ENCODE results near the gene FAM3A.
A peak's percentile ranks its signal among the peaks of the same experiment; 100 is the strongest.

Gene FAM3A

DNA sequence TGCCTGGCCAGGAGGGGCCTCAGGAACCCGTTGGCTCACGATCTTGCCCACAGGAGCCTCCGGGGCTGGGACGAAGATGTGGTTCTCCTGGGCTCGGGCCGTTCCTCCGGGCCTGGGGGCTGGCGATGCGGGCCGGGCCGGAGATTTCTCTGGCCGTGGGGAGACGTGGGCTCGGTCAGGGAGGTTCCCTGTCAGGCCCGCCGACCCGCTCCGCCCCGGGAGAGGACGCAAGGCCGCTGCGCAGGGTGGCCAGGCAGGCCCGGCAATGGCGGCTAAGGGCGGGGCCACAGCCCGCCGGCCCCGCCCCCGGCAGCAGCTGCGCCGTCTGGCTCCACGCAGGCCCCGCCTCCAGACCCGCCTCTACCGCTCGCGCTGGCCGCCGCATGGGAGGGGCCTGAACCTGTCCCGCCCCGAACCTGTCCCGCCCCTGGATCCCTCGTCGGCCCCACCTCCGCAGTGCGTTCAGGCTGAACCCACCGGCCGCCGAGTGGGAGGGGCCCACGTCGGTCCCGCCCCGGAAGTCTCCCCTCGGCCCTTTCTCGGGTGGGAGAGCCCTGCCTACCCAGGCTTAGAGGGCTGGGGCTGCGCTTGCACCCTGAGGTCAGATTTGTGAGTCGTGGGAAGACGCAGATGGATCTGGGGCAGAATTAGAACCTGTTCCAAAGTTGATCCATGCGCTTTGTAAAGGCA, at the start of gene FAM3A (continued):
- TF ChIP-seq ZNF777 (tag by site-specific recombination; IDR thresholded peaks at IDR 0.05; ENCODE audit: borderline replicate concordance) (no peak), ZNF548 (tag by site-specific recombination; IDR thresholded peaks at IDR 0.05) (no peak), ZNF560 (tag by site-specific recombination; IDR thresholded peaks at IDR 0.05; ENCODE audit: borderline replicate concordance) (no peak), ZNF404 (tag by site-specific recombination; IDR thresholded peaks at IDR 0.05) (no peak), ZNF629 (tag by site-specific recombination; IDR thresholded peaks at IDR 0.05) (no peak), ZNF660 (tag by site-specific recombination; IDR thresholded peaks at IDR 0.05) (0 out of 2 replicates have a peak, but pooled peaks have one; percentile 34), TCF7L2 (IDR thresholded peaks at IDR 0.05; ENCODE audit: borderline replicate concordance, low read depth, low read length) (no peak), ZBTB7A (tag by site-specific recombination; IDR thresholded peaks at IDR 0.05; ENCODE audit: low read depth) (no peak), ZBTB48 (tag by site-specific recombination; IDR thresholded peaks at IDR 0.05) (peak; percentile 49; the same call in 1 of the 2 replicates), SP7 (tag by site-specific recombination; IDR thresholded peaks at IDR 0.05) (no peak), SCRT2 (tag by site-specific recombination; IDR thresholded peaks at IDR 0.05) (no peak), ZNF776 (tag by site-specific recombination; IDR thresholded peaks at IDR 0.05; ENCODE audit: borderline replicate concordance) (no peak), REPIN1 (tag by site-specific recombination; IDR thresholded peaks at IDR 0.05; ENCODE audit: low read depth) (no peak), ZNF610 (tag by site-specific recombination; IDR thresholded peaks at IDR 0.05; ENCODE audit: borderline replicate concordance) (no peak), ZNF664 (tag by site-specific recombination; IDR thresholded peaks at IDR 0.05) (no peak), ZNF76 (tag by site-specific recombination; IDR thresholded peaks at IDR 0.05; ENCODE audit: borderline replicate concordance, low read depth) (no peak), ZNF292 (tag by site-specific recombination; IDR thresholded peaks at IDR 0.05; ENCODE audit: borderline replicate concordance, low read depth) (no peak), ZNF768 (tag by site-specific recombination; IDR thresholded peaks at IDR 0.05) (no peak), IKZF3 (tag by site-specific recombination; IDR thresholded peaks at IDR 0.05) (no peak), ZNF138 (tag by site-specific recombination; IDR thresholded peaks at IDR 0.05; ENCODE audit: borderline replicate concordance) (no peak), EGR2 (tag by site-specific recombination; IDR thresholded peaks at IDR 0.05; ENCODE audit: low read depth) (peak; percentile 47; the same call in 1 of the 2 replicates), ZNF121 (tag by site-specific recombination; IDR thresholded peaks at IDR 0.05) (no peak)
- TF ChIP-seq, protein P1, sequence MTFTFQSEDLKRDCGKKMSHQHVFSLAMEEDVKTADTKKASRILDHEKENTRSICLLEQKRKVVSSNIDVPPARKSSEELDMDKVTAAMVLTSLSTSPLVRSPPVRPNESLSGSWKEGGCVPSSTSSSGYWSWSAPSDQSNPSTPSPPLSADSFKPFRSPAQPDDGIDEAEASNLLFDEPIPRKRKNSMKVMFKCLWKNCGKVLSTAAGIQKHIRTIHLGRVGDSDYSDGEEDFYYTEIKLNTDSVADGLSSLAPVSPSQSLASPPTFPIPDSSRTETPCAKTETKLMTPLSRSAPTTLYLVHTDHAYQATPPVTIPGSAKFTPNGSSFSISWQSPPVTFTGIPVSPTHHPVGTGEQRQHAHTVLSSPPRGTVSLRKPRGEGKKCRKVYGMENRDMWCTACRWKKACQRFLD (tag by site-specific recombination; IDR thresholded peaks at IDR 0.05), result no peak
- TF ChIP-seq, protein P2, sequence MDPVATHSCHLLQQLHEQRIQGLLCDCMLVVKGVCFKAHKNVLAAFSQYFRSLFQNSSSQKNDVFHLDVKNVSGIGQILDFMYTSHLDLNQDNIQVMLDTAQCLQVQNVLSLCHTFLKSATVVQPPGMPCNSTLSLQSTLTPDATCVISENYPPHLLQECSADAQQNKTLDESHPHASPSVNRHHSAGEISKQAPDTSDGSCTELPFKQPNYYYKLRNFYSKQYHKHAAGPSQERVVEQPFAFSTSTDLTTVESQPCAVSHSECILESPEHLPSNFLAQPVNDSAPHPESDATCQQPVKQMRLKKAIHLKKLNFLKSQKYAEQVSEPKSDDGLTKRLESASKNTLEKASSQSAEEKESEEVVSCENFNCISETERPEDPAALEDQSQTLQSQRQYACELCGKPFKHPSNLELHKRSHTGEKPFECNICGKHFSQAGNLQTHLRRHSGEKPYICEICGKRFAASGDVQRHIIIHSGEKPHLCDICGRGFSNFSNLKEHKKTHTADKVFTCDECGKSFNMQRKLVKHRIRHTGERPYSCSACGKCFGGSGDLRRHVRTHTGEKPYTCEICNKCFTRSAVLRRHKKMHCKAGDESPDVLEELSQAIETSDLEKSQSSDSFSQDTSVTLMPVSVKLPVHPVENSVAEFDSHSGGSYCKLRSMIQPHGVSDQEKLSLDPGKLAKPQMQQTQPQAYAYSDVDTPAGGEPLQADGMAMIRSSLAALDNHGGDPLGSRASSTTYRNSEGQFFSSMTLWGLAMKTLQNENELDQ (tag by site-specific recombination; IDR thresholded peaks at IDR 0.05; ENCODE audit: low read depth), result no peak
- TF ChIP-seq, protein P3, sequence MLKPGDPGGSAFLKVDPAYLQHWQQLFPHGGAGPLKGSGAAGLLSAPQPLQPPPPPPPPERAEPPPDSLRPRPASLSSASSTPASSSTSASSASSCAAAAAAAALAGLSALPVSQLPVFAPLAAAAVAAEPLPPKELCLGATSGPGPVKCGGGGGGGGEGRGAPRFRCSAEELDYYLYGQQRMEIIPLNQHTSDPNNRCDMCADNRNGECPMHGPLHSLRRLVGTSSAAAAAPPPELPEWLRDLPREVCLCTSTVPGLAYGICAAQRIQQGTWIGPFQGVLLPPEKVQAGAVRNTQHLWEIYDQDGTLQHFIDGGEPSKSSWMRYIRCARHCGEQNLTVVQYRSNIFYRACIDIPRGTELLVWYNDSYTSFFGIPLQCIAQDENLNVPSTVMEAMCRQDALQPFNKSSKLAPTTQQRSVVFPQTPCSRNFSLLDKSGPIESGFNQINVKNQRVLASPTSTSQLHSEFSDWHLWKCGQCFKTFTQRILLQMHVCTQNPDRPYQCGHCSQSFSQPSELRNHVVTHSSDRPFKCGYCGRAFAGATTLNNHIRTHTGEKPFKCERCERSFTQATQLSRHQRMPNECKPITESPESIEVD (tag by site-specific recombination; IDR thresholded peaks at IDR 0.05), result no peak
- TF ChIP-seq, protein P4, sequence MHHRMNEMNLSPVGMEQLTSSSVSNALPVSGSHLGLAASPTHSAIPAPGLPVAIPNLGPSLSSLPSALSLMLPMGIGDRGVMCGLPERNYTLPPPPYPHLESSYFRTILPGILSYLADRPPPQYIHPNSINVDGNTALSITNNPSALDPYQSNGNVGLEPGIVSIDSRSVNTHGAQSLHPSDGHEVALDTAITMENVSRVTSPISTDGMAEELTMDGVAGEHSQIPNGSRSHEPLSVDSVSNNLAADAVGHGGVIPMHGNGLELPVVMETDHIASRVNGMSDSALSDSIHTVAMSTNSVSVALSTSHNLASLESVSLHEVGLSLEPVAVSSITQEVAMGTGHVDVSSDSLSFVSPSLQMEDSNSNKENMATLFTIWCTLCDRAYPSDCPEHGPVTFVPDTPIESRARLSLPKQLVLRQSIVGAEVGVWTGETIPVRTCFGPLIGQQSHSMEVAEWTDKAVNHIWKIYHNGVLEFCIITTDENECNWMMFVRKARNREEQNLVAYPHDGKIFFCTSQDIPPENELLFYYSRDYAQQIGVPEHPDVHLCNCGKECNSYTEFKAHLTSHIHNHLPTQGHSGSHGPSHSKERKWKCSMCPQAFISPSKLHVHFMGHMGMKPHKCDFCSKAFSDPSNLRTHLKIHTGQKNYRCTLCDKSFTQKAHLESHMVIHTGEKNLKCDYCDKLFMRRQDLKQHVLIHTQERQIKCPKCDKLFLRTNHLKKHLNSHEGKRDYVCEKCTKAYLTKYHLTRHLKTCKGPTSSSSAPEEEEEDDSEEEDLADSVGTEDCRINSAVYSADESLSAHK (tag by site-specific recombination; IDR thresholded peaks at IDR 0.05), result 0 out of 2 replicates have a peak, but pooled peaks have one; percentile 15
- TF ChIP-seq, protein P5, sequence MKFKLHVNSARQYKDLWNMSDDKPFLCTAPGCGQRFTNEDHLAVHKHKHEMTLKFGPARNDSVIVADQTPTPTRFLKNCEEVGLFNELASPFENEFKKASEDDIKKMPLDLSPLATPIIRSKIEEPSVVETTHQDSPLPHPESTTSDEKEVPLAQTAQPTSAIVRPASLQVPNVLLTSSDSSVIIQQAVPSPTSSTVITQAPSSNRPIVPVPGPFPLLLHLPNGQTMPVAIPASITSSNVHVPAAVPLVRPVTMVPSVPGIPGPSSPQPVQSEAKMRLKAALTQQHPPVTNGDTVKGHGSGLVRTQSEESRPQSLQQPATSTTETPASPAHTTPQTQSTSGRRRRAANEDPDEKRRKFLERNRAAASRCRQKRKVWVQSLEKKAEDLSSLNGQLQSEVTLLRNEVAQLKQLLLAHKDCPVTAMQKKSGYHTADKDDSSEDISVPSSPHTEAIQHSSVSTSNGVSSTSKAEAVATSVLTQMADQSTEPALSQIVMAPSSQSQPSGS (tag by site-specific recombination; IDR thresholded peaks at IDR 0.05; ENCODE audit: low read depth), result no peak
- TF ChIP-seq, protein P6, sequence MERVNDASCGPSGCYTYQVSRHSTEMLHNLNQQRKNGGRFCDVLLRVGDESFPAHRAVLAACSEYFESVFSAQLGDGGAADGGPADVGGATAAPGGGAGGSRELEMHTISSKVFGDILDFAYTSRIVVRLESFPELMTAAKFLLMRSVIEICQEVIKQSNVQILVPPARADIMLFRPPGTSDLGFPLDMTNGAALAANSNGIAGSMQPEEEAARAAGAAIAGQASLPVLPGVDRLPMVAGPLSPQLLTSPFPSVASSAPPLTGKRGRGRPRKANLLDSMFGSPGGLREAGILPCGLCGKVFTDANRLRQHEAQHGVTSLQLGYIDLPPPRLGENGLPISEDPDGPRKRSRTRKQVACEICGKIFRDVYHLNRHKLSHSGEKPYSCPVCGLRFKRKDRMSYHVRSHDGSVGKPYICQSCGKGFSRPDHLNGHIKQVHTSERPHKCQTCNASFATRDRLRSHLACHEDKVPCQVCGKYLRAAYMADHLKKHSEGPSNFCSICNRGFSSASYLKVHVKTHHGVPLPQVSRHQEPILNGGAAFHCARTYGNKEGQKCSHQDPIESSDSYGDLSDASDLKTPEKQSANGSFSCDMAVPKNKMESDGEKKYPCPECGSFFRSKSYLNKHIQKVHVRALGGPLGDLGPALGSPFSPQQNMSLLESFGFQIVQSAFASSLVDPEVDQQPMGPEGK (tag by site-specific recombination; IDR thresholded peaks at IDR 0.05), result peak; percentile 47

Data from HEK293 (cell line).